NB4 (cell line): ENCODE results near the gene NFASC.
A peak's percentile ranks its signal among the peaks of the same experiment; 100 is the strongest.

Experiments used
- DNase-seq: peaks from one replicate; pipeline ENCODE4 v3.0.0; 2010; ENCODE audit warnings: low read depth
- H3K4me3 ChIP-seq: one replicate; pipeline ENCODE4 v1.5.1; 2011; ENCODE audit warnings: mild to moderate bottlenecking, low read depth, low read length, moderate library complexity
- CTCF ChIP-seq: IDR thresholded peaks from one replicate; pipeline ENCODE4 v1.5.1; 2012; ENCODE audit warnings: low read depth, low read length
- MAX ChIP-seq: IDR thresholded peaks from 2 replicates; pipeline ENCODE4 v1.6.1; 2011; ENCODE audit warnings: low read depth, low read length
- MYC ChIP-seq: IDR thresholded peaks from 2 replicates; pipeline ENCODE4 v1.6.1; 2011; ENCODE audit warnings: low read depth, low read length
- POLR2A ChIP-seq: IDR thresholded peaks from 2 replicates; pipeline ENCODE4 v1.6.1; 2011; ENCODE audit warnings: mild to moderate bottlenecking; ENCODE audit not compliant: insufficient read length; ENCODE audit errors: extremely low read depth

The NFASC gene

GRCh38 chr1:204989266-204990058 lies 118.8 kb downstream of the NFASC start:
- peak; percentile 70 for DNase-seq
- TF ChIP-seq POLR2A (no peak), MAX (peak; percentile 53; the same call in 1 of the 2 replicates), CTCF (peak; percentile 96), MYC (no peak)

GRCh38 chr1:204990059-204990664 lies 119.5 kb downstream of the NFASC start:
- peak; percentile 15 for DNase-seq
- no peak for TF ChIP-seq MAX
- TF ChIP-seq CTCF = no peak
- no peak for TF ChIP-seq MYC
- no peak for TF ChIP-seq POLR2A
- no peak overlapping the region for H3K4me3 ChIP-seq

More at GRCh38 chr1:204989266-204990058, 118.8 kb downstream of the NFASC start:
- no peak overlapping the region for H3K4me3 ChIP-seq

GRCh38 chr1:204990721-204991341 lies 120.2 kb downstream of the NFASC start:
- no peak overlapping the region for H3K4me3 ChIP-seq
- TF ChIP-seq CTCF (no peak), MYC (no peak), POLR2A (no peak), MAX (no peak)
- no peak for DNase-seq

- no peak overlapping the region for H3K4me3 ChIP-seq
- TF ChIP-seq MYC = no peak
- TF ChIP-seq POLR2A = no peak
- no peak for TF ChIP-seq CTCF
- no peak for TF ChIP-seq MAX
- DNase-seq = no peak
These were observed 120.7 kb downstream of the NFASC start for GRCh38 chr1:204991342-204991844.

GRCh38 chr1:204992201-204992997 lies 121.7 kb downstream of the NFASC start:
- TF ChIP-seq CTCF = no peak
- TF ChIP-seq POLR2A = no peak
- no peak for TF ChIP-seq MYC
- TF ChIP-seq MAX = no peak
- DNase-seq = peak; percentile 80
- H3K4me3 ChIP-seq = no peak overlapping the region
